HG03103 (cell line): ENCODE data around the gene LEKR1.

ENCODE experiments used
- ATAC-seq: cut with Tn5 transposase; IDR thresholded peaks from one replicate; pipeline ENCODE4 v1.9.1; 2021; ENCODE audit warnings: low read depth; ENCODE audit not compliant: unreplicated experiment

LEKR1 gene

DNA sequence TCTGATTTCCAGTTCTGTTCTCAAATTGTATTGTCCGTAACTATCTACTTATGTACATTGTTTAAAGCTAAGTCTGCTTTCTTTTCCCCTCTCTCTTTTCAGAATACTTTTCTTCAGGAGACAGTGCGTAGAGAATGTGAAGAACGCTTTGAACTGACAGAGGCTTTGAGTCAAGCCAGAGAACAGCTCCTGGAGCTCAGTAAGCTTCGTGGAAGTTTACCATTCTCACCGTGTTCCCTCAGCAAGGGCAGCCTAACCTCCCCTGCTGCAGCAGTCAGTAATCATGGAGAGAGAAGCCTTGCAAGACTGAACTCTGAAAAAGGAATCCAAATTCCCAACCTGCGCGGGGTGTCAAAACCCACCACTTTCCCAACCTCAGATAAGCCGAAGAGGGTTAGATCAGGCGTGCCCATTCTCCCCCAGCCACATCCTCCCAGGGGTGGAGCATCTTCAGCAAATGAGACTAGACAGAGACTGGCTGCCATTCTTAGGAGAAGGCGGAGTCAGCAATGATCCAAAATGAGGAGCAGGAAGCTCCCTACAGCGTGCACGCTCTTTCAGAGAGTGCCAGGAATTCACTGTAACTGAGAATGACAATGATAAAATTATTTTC is 219.2 kb downstream of the LEKR1 start:
- no peak for ATAC-seq

DNA sequence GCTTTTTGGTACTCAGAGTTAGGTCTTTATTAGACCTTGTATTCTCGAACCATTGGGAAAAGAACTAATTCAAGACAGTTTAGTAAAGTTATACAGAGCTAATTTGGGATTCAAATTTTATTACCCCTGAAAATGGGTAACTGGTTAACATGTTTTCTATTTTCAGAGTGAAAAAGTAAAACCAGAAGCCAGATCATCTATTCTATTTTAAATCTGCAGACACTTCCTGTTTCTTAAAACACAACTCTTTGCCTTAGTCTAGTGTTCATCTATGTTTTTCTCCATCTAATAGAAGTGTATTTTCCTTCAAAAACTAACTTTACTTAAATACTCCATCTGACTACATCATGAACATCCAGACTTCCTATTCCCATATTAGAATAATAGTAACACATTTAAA is 220.4 kb downstream of the LEKR1 start:
- ATAC-seq = no peak

DNA sequence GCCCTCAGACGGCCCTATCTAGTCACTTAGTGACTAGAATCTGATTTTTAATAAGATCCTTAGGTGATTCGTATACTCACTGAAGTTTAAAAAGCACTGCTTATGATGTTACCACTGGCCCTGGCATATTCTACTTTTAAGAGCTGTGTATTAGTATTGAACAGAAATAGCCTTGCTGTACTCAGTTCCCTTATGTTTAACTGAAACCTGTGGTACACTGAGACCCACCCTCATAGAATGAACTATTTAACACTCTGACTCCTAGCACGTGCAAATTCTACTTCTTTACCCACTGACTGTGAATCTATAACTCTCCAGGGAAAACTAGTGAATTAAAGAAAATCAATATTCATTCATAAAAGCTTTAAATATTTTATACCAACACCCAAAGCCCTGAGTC is 224.9 kb downstream of the LEKR1 start:
- no peak for ATAC-seq

GRCh38 chr3:157051591-157051990 is 225.4 kb downstream of the LEKR1 start:
- ATAC-seq = no peak

- ATAC-seq = no peak
These were observed 229.9 kb downstream of the LEKR1 start for GRCh38 chr3:157056035-157056434.

GRCh38 chr3:157058392-157059071 is 232.4 kb downstream of the LEKR1 start:
- ATAC-seq = peak; percentile 4

DNA sequence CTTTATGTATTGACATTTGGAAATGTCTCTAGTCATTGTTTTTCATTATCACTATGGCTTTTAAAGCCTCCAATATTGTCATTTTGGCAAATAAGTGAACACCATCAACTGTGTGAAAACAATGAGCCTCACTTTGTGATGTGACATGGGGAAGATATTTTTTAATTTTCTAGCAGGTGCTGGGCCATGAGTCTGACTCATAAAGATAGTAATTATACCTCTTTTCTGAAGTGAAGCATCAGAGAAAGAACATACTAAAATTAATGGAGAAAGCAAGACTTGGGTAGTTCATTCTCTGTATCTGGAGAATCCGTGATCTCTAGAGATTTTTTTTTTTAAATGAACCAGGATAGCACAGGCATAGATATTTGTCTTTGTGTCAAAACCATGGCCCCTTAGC is 233.0 kb downstream of the LEKR1 start:
- peak; percentile 49 for ATAC-seq

DNA sequence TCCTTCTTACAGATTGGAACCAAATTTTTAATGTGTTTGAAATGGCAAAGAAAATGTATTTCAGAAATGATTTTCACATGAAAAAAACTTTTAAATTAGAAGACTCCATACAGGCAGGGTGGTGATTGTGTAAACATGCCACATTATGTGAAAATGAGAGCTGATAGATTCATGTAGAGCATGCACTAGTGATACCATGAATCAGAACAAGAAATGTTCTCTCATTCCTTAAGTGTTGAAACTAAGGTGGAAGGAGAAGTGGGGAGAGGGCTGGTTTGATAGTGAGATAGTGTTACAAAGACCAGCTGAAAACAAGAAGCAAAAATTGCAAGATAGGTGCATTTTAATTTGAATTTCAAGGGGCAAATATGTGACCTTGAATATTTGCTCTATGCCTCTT is 233.5 kb downstream of the LEKR1 start:
- peak; percentile 68 for ATAC-seq

- no peak for ATAC-seq
These were observed 235.1 kb downstream of the LEKR1 start for GRCh38 chr3:157061265-157061664.

- no peak for ATAC-seq
These were observed 237.3 kb downstream of the LEKR1 start for GRCh38 chr3:157063469-157063868.

DNA sequence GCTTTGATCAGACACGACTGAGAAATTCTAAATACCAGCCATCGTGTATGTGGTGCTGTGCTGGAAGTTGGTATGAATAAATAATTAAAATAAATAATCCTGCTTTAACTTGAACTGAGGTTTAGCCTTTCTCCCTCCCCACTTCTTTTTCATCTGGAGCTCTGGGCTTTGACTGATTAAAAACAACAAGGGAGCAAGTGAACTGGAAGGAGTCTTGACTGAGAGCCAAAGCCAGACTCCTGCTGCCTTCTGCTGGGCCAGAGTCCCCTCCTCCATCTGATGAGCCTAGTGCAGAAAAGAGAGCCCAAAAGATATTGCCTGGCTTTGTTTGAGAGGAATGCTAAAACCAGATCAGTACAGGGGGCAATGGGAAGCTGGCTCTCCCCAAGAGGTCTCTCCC is 237.8 kb downstream of the LEKR1 start:
- ATAC-seq = no peak

DNA sequence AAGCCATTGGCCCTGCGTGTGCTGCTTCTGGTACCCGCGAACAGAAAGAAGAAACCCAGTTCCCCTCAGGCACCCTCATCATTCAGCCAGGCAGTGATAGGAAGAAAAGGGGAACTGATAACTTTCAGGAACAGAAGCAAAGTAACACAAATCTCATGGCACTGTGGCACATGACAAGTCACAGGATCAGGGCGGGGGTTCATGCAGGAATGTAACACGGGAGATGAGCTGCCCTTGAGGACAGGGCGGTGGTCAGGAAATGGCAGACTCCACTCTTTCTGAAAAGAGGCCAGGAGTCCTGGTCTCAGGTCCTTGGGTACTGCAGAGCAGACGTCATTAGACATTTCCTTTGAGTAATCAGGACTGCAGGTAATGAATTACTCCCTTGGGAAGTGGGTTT is 238.2 kb downstream of the LEKR1 start:
- peak; percentile 67 for ATAC-seq

DNA sequence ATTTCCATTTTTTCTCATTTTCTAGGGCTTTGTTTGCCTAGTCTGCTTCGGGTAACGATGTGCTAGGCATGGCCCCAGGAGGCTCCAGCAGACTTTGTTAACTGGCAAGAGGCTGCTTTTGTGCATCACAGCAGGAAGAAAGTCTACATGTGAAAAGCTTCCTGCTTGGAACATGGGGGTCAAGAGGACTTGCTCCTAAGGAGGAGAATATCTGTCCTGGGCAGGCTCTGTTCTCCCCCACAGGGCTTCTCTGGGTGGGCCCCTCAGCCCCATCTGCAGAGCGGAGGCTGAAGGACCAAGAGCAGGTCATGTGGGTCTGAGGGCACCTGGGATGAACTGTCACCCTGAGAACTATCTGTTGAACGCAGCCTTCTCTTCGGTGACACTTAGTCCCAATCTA is 239.0 kb downstream of the LEKR1 start:
- no peak for ATAC-seq

GRCh38 chr3:157066335-157067098 is 240.4 kb downstream of the LEKR1 start:
- ATAC-seq = no peak

DNA sequence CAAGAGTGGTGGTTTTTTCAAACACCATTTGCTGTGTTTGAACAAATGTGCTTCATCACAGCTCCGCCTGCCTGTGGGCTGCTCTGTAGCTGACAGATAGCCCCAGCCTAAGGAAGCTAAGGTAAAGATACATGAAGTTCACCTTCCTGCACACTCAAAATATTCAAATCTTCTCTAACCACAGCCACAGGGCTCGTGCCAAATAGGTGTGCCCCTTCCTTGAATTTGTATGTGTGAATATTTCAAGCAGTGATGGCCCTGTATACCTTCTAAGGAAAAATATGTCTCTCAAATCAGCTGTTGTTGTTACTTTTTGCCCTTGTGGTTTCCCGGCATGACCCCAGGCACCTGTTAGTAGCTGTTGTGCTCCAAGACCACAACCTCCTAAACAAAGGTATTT is 241.0 kb downstream of the LEKR1 start:
- ATAC-seq = no peak

GRCh38 chr3:157069406-157069805 is 243.3 kb downstream of the LEKR1 start:
- ATAC-seq = no peak

GRCh38 chr3:157069846-157070677 is 243.9 kb downstream of the LEKR1 start:
- no peak for ATAC-seq

- ATAC-seq = no peak
These were observed 244.5 kb downstream of the LEKR1 start for GRCh38 chr3:157070678-157070999.

GRCh38 chr3:157071744-157072525 is 245.8 kb downstream of the LEKR1 start:
- no peak for ATAC-seq

DNA sequence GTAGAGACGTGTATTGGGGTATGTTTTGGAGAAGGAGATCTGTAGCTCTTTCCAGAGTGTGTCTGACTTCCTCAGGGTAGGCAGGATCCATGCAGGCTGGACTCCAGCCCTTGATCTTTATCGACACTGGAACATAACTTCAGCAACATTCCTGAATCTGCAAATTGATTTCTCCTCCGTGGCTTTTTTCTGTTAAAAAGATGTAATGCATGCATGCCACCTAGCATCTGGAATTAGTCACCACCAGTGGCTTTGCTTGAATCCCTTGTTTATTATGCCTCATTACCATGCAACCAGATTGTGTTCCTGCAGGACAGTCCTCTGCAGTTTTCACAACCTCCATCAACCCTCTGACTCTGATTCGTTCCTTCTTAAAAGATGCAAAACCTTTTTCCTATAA is 247.7 kb downstream of the LEKR1 start:
- ATAC-seq = no peak
